GM23338 (cell line): ENCODE data around the gene RPIA.

ENCODE experiments used
- CREB1 ChIP-seq: fragments of 250-450 bp; sonication (Bioruptor Pico); IDR thresholded peaks from 2 replicates; pipeline ENCODE4 v1.5.0; 2020; ENCODE audit warnings: low read depth, mild to moderate bottlenecking, moderate library complexity
- EZH2 ChIP-seq: fragments of 200-600 bp; sonication (generic); IDR thresholded peaks from one replicate; pipeline ENCODE4 v1.8.0; 2017; ENCODE audit warnings: antibody characterized with exemption, mild to moderate bottlenecking, low read depth; ENCODE audit not compliant: unreplicated experiment
- POLR2AphosphoS5 ChIP-seq: IDR thresholded peaks from 2 replicates; pipeline ENCODE4 v1.6.1; 2016; ENCODE audit warnings: antibody characterized with exemption, low read depth
- TF ChIP-seq, protein P1 (sequence below), 2 experiments: fragments of 200-600 bp in 1 of 2; sonication (generic) in 1 of 2; conservative IDR thresholded peaks; 2 replicates each; pipeline versions ENCODE4 v1.5.1 to v1.6.1; 2016 to 2017; ENCODE audit warnings: antibody characterized with exemption in 2 of 2, low read depth in 2 of 2, mild to moderate bottlenecking in 2 of 2, moderate library complexity in 1 of 2
- TF ChIP-seq, protein P2 (sequence below): IDR thresholded peaks from one replicate; pipeline ENCODE4 v1.6.1; 2018; ENCODE audit warnings: antibody characterized with exemption; ENCODE audit not compliant: unreplicated experiment

DNA sequence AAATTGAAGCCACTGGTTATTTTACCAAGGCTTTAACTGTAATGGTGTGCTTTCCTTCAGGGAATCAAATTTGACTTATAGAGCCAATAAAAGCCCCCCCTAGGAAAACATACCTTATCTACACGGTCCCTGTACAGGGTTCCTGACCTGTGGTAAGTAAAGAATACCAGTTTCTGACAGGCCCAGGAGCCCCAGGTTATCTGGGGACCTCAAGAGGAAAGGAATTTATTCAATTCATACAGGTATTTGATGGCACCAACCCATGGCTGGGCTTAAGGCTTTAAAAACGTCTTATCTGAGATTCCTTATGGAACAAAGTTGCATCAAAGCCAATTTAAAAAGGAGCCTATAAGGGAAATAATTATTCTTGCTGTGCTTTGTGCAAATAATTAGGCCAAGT lies 7.0 kb upstream of the RPIA start:
- no peak for TF ChIP-seq POLR2AphosphoS5
- TF ChIP-seq, protein P1, sequence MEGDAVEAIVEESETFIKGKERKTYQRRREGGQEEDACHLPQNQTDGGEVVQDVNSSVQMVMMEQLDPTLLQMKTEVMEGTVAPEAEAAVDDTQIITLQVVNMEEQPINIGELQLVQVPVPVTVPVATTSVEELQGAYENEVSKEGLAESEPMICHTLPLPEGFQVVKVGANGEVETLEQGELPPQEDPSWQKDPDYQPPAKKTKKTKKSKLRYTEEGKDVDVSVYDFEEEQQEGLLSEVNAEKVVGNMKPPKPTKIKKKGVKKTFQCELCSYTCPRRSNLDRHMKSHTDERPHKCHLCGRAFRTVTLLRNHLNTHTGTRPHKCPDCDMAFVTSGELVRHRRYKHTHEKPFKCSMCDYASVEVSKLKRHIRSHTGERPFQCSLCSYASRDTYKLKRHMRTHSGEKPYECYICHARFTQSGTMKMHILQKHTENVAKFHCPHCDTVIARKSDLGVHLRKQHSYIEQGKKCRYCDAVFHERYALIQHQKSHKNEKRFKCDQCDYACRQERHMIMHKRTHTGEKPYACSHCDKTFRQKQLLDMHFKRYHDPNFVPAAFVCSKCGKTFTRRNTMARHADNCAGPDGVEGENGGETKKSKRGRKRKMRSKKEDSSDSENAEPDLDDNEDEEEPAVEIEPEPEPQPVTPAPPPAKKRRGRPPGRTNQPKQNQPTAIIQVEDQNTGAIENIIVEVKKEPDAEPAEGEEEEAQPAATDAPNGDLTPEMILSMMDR (conservative IDR thresholded peaks at IDR 0.05; ENCODE audit: low read depth in 2 of 2) = no peak
- no peak for TF ChIP-seq CREB1 (CRISPR knock-in tag)
- TF ChIP-seq, protein P2, sequence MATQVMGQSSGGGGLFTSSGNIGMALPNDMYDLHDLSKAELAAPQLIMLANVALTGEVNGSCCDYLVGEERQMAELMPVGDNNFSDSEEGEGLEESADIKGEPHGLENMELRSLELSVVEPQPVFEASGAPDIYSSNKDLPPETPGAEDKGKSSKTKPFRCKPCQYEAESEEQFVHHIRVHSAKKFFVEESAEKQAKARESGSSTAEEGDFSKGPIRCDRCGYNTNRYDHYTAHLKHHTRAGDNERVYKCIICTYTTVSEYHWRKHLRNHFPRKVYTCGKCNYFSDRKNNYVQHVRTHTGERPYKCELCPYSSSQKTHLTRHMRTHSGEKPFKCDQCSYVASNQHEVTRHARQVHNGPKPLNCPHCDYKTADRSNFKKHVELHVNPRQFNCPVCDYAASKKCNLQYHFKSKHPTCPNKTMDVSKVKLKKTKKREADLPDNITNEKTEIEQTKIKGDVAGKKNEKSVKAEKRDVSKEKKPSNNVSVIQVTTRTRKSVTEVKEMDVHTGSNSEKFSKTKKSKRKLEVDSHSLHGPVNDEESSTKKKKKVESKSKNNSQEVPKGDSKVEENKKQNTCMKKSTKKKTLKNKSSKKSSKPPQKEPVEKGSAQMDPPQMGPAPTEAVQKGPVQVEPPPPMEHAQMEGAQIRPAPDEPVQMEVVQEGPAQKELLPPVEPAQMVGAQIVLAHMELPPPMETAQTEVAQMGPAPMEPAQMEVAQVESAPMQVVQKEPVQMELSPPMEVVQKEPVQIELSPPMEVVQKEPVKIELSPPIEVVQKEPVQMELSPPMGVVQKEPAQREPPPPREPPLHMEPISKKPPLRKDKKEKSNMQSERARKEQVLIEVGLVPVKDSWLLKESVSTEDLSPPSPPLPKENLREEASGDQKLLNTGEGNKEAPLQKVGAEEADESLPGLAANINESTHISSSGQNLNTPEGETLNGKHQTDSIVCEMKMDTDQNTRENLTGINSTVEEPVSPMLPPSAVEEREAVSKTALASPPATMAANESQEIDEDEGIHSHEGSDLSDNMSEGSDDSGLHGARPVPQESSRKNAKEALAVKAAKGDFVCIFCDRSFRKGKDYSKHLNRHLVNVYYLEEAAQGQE = no peak
- TF ChIP-seq EZH2 = no peak
